Measurements from ENCODE around the gene UQCR10.

DNA sequence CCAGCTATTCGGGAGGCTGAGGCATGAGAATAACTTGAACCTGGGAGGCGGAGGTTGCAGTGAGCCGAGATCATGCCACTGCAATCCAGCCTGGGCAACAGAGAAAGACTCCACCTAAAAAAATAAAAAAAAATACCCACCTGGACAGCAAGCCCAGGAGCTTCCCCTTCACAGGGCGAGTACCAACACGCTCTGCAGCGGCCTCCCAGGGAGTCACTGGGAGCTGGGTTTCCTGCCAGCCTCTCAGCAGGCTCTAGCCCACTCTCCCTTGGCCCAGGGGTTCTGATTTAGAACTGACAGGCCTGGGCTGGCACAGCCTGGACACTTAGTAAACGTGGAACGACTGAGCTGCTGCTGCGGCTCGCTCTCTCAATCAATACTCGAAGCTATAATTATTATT lies 49.4 kb upstream of the UQCR10 start:
- TF ChIP-seq OSR1 (CRISPR knock-in tag; IDR thresholded peaks at IDR 0.05) (no peak), RARB (CRISPR knock-in tag; IDR thresholded peaks at IDR 0.05) (no peak), GLIS3 (CRISPR knock-in tag; IDR thresholded peaks at IDR 0.05) (no peak), ZFP30 (CRISPR knock-in tag; IDR thresholded peaks at IDR 0.05) (no peak), ZC3H10 (CRISPR knock-in tag; IDR thresholded peaks at IDR 0.05) (no peak), ZNF565 (CRISPR knock-in tag; conservative IDR thresholded peaks at IDR 0.05; ENCODE audit: low read depth) (no peak), ZFP3 (CRISPR knock-in tag; IDR thresholded peaks at IDR 0.05) (no peak), ZNF70 (CRISPR knock-in tag; IDR thresholded peaks at IDR 0.05) (no peak), ISL1 (CRISPR knock-in tag; IDR thresholded peaks at IDR 0.05) (no peak), ESRRG (CRISPR knock-in tag; IDR thresholded peaks at IDR 0.05) (no peak)
- TF ChIP-seq, protein P1, sequence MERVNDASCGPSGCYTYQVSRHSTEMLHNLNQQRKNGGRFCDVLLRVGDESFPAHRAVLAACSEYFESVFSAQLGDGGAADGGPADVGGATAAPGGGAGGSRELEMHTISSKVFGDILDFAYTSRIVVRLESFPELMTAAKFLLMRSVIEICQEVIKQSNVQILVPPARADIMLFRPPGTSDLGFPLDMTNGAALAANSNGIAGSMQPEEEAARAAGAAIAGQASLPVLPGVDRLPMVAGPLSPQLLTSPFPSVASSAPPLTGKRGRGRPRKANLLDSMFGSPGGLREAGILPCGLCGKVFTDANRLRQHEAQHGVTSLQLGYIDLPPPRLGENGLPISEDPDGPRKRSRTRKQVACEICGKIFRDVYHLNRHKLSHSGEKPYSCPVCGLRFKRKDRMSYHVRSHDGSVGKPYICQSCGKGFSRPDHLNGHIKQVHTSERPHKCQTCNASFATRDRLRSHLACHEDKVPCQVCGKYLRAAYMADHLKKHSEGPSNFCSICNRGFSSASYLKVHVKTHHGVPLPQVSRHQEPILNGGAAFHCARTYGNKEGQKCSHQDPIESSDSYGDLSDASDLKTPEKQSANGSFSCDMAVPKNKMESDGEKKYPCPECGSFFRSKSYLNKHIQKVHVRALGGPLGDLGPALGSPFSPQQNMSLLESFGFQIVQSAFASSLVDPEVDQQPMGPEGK (CRISPR knock-in tag; IDR thresholded peaks at IDR 0.05; ENCODE audit: borderline replicate concordance) = no peak
- TF ChIP-seq, protein P2, sequence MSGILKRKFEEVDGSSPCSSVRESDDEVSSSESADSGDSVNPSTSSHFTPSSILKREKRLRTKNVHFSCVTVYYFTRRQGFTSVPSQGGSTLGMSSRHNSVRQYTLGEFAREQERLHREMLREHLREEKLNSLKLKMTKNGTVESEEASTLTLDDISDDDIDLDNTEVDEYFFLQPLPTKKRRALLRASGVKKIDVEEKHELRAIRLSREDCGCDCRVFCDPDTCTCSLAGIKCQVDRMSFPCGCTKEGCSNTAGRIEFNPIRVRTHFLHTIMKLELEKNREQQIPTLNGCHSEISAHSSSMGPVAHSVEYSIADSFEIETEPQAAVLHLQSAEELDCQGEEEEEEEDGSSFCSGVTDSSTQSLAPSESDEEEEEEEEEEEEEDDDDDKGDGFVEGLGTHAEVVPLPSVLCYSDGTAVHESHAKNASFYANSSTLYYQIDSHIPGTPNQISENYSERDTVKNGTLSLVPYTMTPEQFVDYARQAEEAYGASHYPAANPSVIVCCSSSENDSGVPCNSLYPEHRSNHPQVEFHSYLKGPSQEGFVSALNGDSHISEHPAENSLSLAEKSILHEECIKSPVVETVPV (CRISPR knock-in tag; IDR thresholded peaks at IDR 0.05) = no peak
- TF ChIP-seq, protein P3, sequence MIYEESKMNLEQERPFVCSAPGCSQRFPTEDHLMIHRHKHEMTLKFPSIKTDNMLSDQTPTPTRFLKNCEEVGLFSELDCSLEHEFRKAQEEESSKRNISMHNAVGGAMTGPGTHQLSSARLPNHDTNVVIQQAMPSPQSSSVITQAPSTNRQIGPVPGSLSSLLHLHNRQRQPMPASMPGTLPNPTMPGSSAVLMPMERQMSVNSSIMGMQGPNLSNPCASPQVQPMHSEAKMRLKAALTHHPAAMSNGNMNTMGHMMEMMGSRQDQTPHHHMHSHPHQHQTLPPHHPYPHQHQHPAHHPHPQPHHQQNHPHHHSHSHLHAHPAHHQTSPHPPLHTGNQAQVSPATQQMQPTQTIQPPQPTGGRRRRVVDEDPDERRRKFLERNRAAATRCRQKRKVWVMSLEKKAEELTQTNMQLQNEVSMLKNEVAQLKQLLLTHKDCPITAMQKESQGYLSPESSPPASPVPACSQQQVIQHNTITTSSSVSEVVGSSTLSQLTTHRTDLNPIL (CRISPR knock-in tag; IDR thresholded peaks at IDR 0.05; ENCODE audit: low read depth) = no peak

All from SK-N-SH treated with all-trans-retinoic acid at 6 μM for 48 hours (cell line).